ENCODE measurements around the gene NFIX. TPM values are rescaled to one million over a fixed set of nuclear protein-coding genes. Genes with fewer than 3 reads are reported as not detected.

Gene NFIX
- total RNA-seq, result 10 to 100 TPM; 32.3 to 81.2 (median 51.6) TPM

GRCh38 chr19:12994701-12995595, at the start of gene NFIX:
NFIX (plus strand) TSS chr19:12995475; CDS start chr19:12995838, 363 bp downstream.
- peak within 1 kb of the TSS; percentile 91 to 98 (median 94) for H3K27ac ChIP-seq
- no peaks in the 10 kb centered on the region for H3K36me3 ChIP-seq
- 1 to 35% methylated on average over 11 to 23 of the region's 84 CpGs for WGBS, 2 donors
- no peak for DNase-seq
- peak within 1 kb of the TSS; percentile 68 to 93 (median 80) for H3K4me3 ChIP-seq
- intact Hi-C loops (cut with DNase I), result no loop called here
- H3K4me1 ChIP-seq, result peaks cover 5 to 61% (median 25%) of the 10 kb centered on the region in 3 donors
- H3K9me3 ChIP-seq, result no peaks in the 10 kb centered on the region
- peaks cover 0 to 3% (median 0%) of the 10 kb centered on the region in 4 donors for H3K27me3 ChIP-seq
- TF ChIP-seq CTCF (IDR thresholded peaks at IDR 0.05), result no peak
- TF ChIP-seq POLR2A (IDR thresholded peaks at IDR 0.05), result no peak

- DNase-seq, result peak; percentile 93
- Histone ChIP-seq H3K4me1 (peaks cover 26 to 80% (median 39%) of the 10 kb centered on the region in 3 donors), H3K27ac (peak within 1 kb of the TSS; percentile 98 to 100 (median 99)), H3K27me3 (no peaks in the 10 kb centered on the region), H3K9me3 (no peaks in the 10 kb centered on the region), H3K36me3 (peaks cover 34 to 78% (median 55%) of the 10 kb centered on the region in 3 donors), H3K4me3 (peak within 1 kb of the TSS; percentile 88 to 96 (median 94))
- 0 to 2% methylated on average over 7 to 23 of the region's 62 CpGs for WGBS, 2 donors
- TF ChIP-seq POLR2A (IDR thresholded peaks at IDR 0.05) (peak in 3 of 4 donors; percentile 76 to 94 (median 91)), CTCF (IDR thresholded peaks at IDR 0.05) (peak in 3 of 6 experiments; percentile 4 to 45 (median 20))
- intact Hi-C loops (cut with DNase I), result no loop called here
Observed at GRCh38 chr19:12945479-12946091, 49.7 kb upstream of the NFIX start, which contains the start of gene RAD23A. RAD23A (plus strand) TSS chr19:12945862; CDS start chr19:12945949, 87 bp downstream.

- H3K9me3 ChIP-seq, result no peaks in the 10 kb centered on the region
- H3K4me1 ChIP-seq, result peaks cover 20 to 75% (median 33%) of the 10 kb centered on the region in 3 donors
Observed at GRCh38 chr19:12946092-12946721, 49.1 kb upstream of the NFIX start.

GRCh38 chr19:12946731-12947496, 48.4 kb upstream of the NFIX start:
- 37 to 60% methylated on average over 10 to 14 of the region's 14 CpGs for WGBS, 2 donors
- Histone ChIP-seq H3K4me1 (peaks cover 20 to 75% (median 33%) of the 10 kb centered on the region in 3 donors), H3K27ac (peak overlapping the region; percentile 98 to 100 (median 99)), H3K4me3 (peak overlapping the region; percentile 88 to 96 (median 94)), H3K9me3 (no peaks in the 10 kb centered on the region), H3K27me3 (no peaks in the 10 kb centered on the region), H3K36me3 (peaks cover 32 to 78% (median 60%) of the 10 kb centered on the region in 3 donors)
- TF ChIP-seq POLR2A (IDR thresholded peaks at IDR 0.05) (no peak), CTCF (IDR thresholded peaks at IDR 0.05) (no peak)
- intact Hi-C loops (cut with DNase I), result no loop called here
- DNase-seq, result no peak

More at GRCh38 chr19:12946092-12946721, 49.1 kb upstream of the NFIX start:
- intact Hi-C loops (cut with DNase I), result no loop called here
- no peak for DNase-seq
- WGBS, 2 donors, result 0 to 2% methylated on average over 12 of the region's 40 CpGs
- Histone ChIP-seq H3K27me3 (no peaks in the 10 kb centered on the region), H3K27ac (peak overlapping the region; percentile 98 to 100 (median 99)), H3K36me3 (peaks cover 29 to 78% (median 58%) of the 10 kb centered on the region in 3 donors), H3K4me3 (peak overlapping the region; percentile 88 to 96 (median 94))
- TF ChIP-seq POLR2A (IDR thresholded peaks at IDR 0.05), result no peak
- TF ChIP-seq CTCF (IDR thresholded peaks at IDR 0.05), result no peak
